ENCODE results near the gene ALDH3A1.

The ALDH3A1 gene

GRCh38 chr17:19718613-19719354 lies 29.3 kb downstream of the ALDH3A1 start:
- no peak for DNase-seq

- no peak for DNase-seq
Observed at GRCh38 chr17:19718041-19718612, 30.0 kb downstream of the ALDH3A1 start.

GRCh38 chr17:19717411-19717908 lies 30.6 kb downstream of the ALDH3A1 start:
- DNase-seq: no peak

GRCh38 chr17:19717031-19717360 lies 31.1 kb downstream of the ALDH3A1 start:
- no peak for DNase-seq

GRCh38 chr17:19716108-19717030 lies 31.7 kb downstream of the ALDH3A1 start, which contains the start of gene SLC47A2:
SLC47A2 (minus strand) TSS chr17:19716584; CDS start chr17:19716555, 29 bp downstream.
- DNase-seq: no peak

GRCh38 chr17:19714542-19715411 lies 33.3 kb downstream of the ALDH3A1 start:
- no peak for DNase-seq

GRCh38 chr17:19713901-19714361 lies 34.2 kb downstream of the ALDH3A1 start:
- no peak for DNase-seq

GRCh38 chr17:19713462-19713861 lies 34.6 kb downstream of the ALDH3A1 start:
- DNase-seq: no peak

- DNase-seq: no peak
Observed at GRCh38 chr17:19712436-19713004, 35.6 kb downstream of the ALDH3A1 start.

- no peak for DNase-seq
Observed at GRCh38 chr17:19709841-19710240, 38.3 kb downstream of the ALDH3A1 start.

- no peak for DNase-seq
Observed at GRCh38 chr17:19708431-19709175, 39.5 kb downstream of the ALDH3A1 start.

GRCh38 chr17:19707728-19708221 lies 40.3 kb downstream of the ALDH3A1 start:
- DNase-seq: no peak

GRCh38 chr17:19706791-19707727 lies 41.0 kb downstream of the ALDH3A1 start:
- peak; percentile 62 for DNase-seq

GRCh38 chr17:19705771-19706770 lies 42.0 kb downstream of the ALDH3A1 start:
- DNase-seq: no peak

GRCh38 chr17:19705201-19705600 lies 42.9 kb downstream of the ALDH3A1 start:
- DNase-seq: no peak

- no peak for DNase-seq
Observed at GRCh38 chr17:19703828-19704613, 44.1 kb downstream of the ALDH3A1 start.

GRCh38 chr17:19703106-19703827 lies 44.8 kb downstream of the ALDH3A1 start:
- DNase-seq: peak; percentile 31

Data from DMS 273 treated with DMSO at 0.1 percent for 48 hours (cell line).